Spleen (tissue), 11 donors: ENCODE data around the gene HTR4. TPM values are rescaled to one million over a fixed set of nuclear protein-coding genes. Genes with fewer than 3 reads are reported as not detected.

Experiments
- DNase-seq: peaks from one replicate; pipeline ENCODE4 v3.0.0-alpha.2; 2020
- H3K27ac ChIP-seq, 8 donors: fragments of 200-600 bp; sonication (generic) in 7 of 8; 1 replicate in 4 of 8; 2 replicates in 4 of 8; pipeline versions ENCODE4 v1.5.0 to v1.8.0; 2016 to 2021; ENCODE audit warnings: inconsistent platforms in 4 of 8, mild to moderate bottlenecking in 4 of 8, moderate library complexity in 1 of 8
- H3K27me3 ChIP-seq, 7 donors: fragments of 200-600 bp; sonication (generic) in 6 of 7; replicated peaks in 1 of 7; 1 replicate in 4 of 7; 2 replicates in 3 of 7; pipeline versions ENCODE4 v1.5.0 to v1.8.0; 2016 to 2021; ENCODE audit warnings: inconsistent platforms in 3 of 7, mild to moderate bottlenecking in 1 of 7
- H3K36me3 ChIP-seq, 6 donors: fragments of 200-600 bp; sonication (generic) in 5 of 6; 1 replicate in 4 of 6; 2 replicates in 2 of 6; pipeline versions ENCODE4 v1.5.0 to v1.8.0; 2016 to 2021; ENCODE audit warnings: inconsistent platforms in 2 of 6
- H3K4me1 ChIP-seq, 6 donors: fragments of 200-600 bp; sonication (generic) in 5 of 6; 1 replicate in 3 of 6; 2 replicates in 3 of 6; pipeline versions ENCODE4 v1.5.0 to v1.8.0; 2016 to 2021; ENCODE audit warnings: inconsistent platforms in 3 of 6
- H3K4me3 ChIP-seq, 8 donors: fragments of 200-600 bp; sonication (generic) in 7 of 8; 1 replicate in 4 of 8; 2 replicates in 4 of 8; pipeline versions ENCODE4 v1.5.0 to v1.8.0; 2016 to 2021; ENCODE audit warnings: inconsistent platforms in 4 of 8, mild to moderate bottlenecking in 4 of 8, moderate library complexity in 2 of 8
- H3K9me3 ChIP-seq, 8 donors: fragments of 200-600 bp; sonication (generic) in 7 of 8; 1 replicate in 4 of 8; 2 replicates in 4 of 8; pipeline versions ENCODE4 v1.5.0 to v1.8.0; 2016 to 2021; ENCODE audit warnings: inconsistent platforms in 4 of 8
- CTCF ChIP-seq, 11 experiments: fragments of 200-600 bp in 7 of 11; fragments of 450-650 bp in 4 of 11; sonication (generic) in 4 of 11; IDR thresholded peaks in 8 of 11; conservative IDR thresholded peaks in 3 of 11; 1 replicate in 7 of 11; 2 replicates in 4 of 11; pipeline versions ENCODE4 v1.4.0 to v1.8.0; 2016 to 2021; ENCODE audit warnings: antibody characterized with exemption in 11 of 11, inconsistent platforms in 4 of 11, mild to moderate bottlenecking in 1 of 11
- POLR2A ChIP-seq, 3 donors: fragments of 450-650 bp; IDR thresholded peaks; one replicate each; pipeline ENCODE4 v1.5.1; 2017; ENCODE audit warnings: antibody characterized with exemption in 3 of 3, mild to moderate bottlenecking in 1 of 3
- POLR2AphosphoS5 ChIP-seq, 3 donors: sonication (generic); formaldehyde crosslinking; IDR thresholded peaks; one replicate each; pipeline ENCODE4 v1.5.1; 2017; ENCODE audit warnings: antibody characterized with exemption in 3 of 3
- WGBS, 5 donors: extraction: QIAGEN DNeasy Blood & Tissue Kit in 3 of 5; methylation state at CpG; one replicate each; pipeline versions ENCODE4 v1.1.5 to v1.1.7; 2013 to 2018; 5-methylcytosine and 5-hydroxymethylcytosine counted together
- intact Hi-C: fragments of 100-400 bp; cut with DNase I; formaldehyde crosslinking; loops from one replicate; pipeline ENCODE4 v1.15.0; 2023; ENCODE audit warnings: low total_unique reads
- polyA plus RNA-seq, 3 donors: library from polyadenylated mRNA; stranded (reverse); fragments of 200-250 nt; gene quantifications; one replicate each; pipeline ENCODE4 v1.2.1, GENCODE V29; 2013
- total RNA-seq, 7 donors: library from RNA; depleted of rRNA in 3 of 7; stranded (reverse); fragments of >200 nt in 3 of 7; fragmentation: NEBNext Ultra II Directional in 4 of 7; extraction: Animal tissue kit (Norgen Biotek cat#: 25700) in 4 of 7; gene quantifications; one replicate each; pipeline versions ENCODE4 v1.1.0 to v1.2.1, GENCODE V29; 2016 to 2021
- donor health status: healthy with polysubstance abuse.
- donor health status: DM: no; HTN: no; CAD: no; lungs with moderate emphysema.
- donor health status: DM: no; HTN: no; CAD: no.
- donor health status: Bipolar disorder and iron deficiency.
- donor health status: healthy.
- donor health status: DM: no; HTN: no; CAD: no.
- donor health status: DM: yes; HTN: yes; CAD: no.

Gene HTR4
- total and polyA plus RNA-seq, 10 donors: 0.03 to 0.79 (median 0.41) TPM; not detected in 5

GRCh38 chr5:148626986-148627385 is 27.3 kb downstream of the HTR4 start:
- intact Hi-C loops: no loop called here

DNA sequence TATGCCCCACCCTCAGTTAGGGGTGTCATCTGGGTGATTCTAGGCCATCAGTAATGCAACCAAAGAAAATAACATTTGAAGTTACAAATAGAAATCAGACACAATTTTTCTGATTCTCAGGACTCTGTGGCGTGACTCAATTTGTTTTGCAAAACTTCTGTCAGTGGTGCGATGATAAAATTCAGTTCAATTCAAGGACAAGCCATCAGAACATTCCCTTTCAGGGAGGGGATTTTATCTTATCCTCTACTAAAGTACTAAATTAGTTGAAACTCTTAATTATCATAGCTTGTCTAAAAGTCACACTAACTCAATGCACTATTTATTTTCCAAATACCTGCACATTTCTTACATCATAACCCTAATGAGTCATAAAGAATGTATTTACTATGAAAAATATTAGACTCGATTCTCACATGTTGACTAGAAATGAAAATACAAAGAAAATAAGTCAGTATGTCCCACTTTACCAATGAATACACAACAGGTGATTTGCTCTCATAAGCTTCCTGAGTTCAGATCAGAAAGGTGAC is 28.2 kb downstream of the HTR4 start:
- Histone ChIP-seq H3K27ac (no peak overlapping the region), H3K4me1 (no peaks in the 10 kb centered on the region), H3K4me3 (no peak overlapping the region), H3K9me3 (no peaks in the 10 kb centered on the region), H3K27me3 (peaks cover 0 to 4% (median 0%) of the 10 kb centered on the region in 7 donors), H3K36me3 (no peaks in the 10 kb centered on the region)
- no peak for DNase-seq
- 81 to 93% (median 84%) methylated on average over 3 of the region's 3 CpGs for WGBS, 5 donors
- intact Hi-C loops: no loop called here
- TF ChIP-seq POLR2A (IDR thresholded peaks at IDR 0.05) (no peak), POLR2AphosphoS5 (IDR thresholded peaks at IDR 0.05) (no peak), CTCF (IDR thresholded peaks at IDR 0.05 in 8 of 11, conservative IDR thresholded peaks at IDR 0.05 in 3 of 11) (no peak)

More at GRCh38 chr5:148626986-148627385, 27.3 kb downstream of the HTR4 start:
- no peak for TF ChIP-seq POLR2AphosphoS5 (IDR thresholded peaks at IDR 0.05)
- TF ChIP-seq CTCF (IDR thresholded peaks at IDR 0.05 in 8 of 11, conservative IDR thresholded peaks at IDR 0.05 in 3 of 11): no peak
- no peak for TF ChIP-seq POLR2A (IDR thresholded peaks at IDR 0.05)
- H3K36me3 ChIP-seq: no peaks in the 10 kb centered on the region
- no peak overlapping the region for H3K27ac ChIP-seq
- H3K4me1 ChIP-seq: no peaks in the 10 kb centered on the region
- 50 to 67% (median 60%) methylated on average over 5 of the region's 5 CpGs for WGBS, 5 donors
- DNase-seq: no peak
- no peaks in the 10 kb centered on the region for H3K9me3 ChIP-seq
- H3K4me3 ChIP-seq: no peak overlapping the region
- H3K27me3 ChIP-seq: peaks cover 0 to 2% (median 0%) of the 10 kb centered on the region in 7 donors

- Histone ChIP-seq H3K27ac (no peak overlapping the region), H3K4me3 (no peak overlapping the region), H3K27me3 (peaks cover 0 to 4% (median 0%) of the 10 kb centered on the region in 7 donors), H3K9me3 (no peaks in the 10 kb centered on the region), H3K4me1 (no peaks in the 10 kb centered on the region), H3K36me3 (no peaks in the 10 kb centered on the region)
- intact Hi-C loops: no loop called here
- TF ChIP-seq POLR2AphosphoS5 (IDR thresholded peaks at IDR 0.05): no peak
- 77 to 92% (median 88%) methylated on average over 2 of the region's 2 CpGs for WGBS, 5 donors
- no peak for DNase-seq
These were observed 29.1 kb downstream of the HTR4 start for GRCh38 chr5:148625250-148625649.

GRCh38 chr5:148623741-148624140 is 30.6 kb downstream of the HTR4 start:
- no peak for DNase-seq
- Histone ChIP-seq H3K27me3 (peaks cover 0 to 4% (median 0%) of the 10 kb centered on the region in 7 donors), H3K27ac (no peak overlapping the region), H3K4me1 (peaks cover 0 to 2% (median 0%) of the 10 kb centered on the region in 6 donors), H3K4me3 (no peak overlapping the region), H3K36me3 (no peaks in the 10 kb centered on the region), H3K9me3 (no peaks in the 10 kb centered on the region)
- WGBS, 5 donors: 68 to 88% (median 84%) methylated on average over 7 of the region's 7 CpGs
- TF ChIP-seq CTCF (IDR thresholded peaks at IDR 0.05 in 8 of 11, conservative IDR thresholded peaks at IDR 0.05 in 3 of 11) (no peak), POLR2A (IDR thresholded peaks at IDR 0.05) (no peak), POLR2AphosphoS5 (IDR thresholded peaks at IDR 0.05) (no peak)
- intact Hi-C loops: no loop called here
